ENCODE data around the gene SPDYE6. TPM values are rescaled to one million over a fixed set of nuclear protein-coding genes. Genes with fewer than 3 reads are reported as not detected.
"Not testable (repeated sequence)": the region's sequence is repeated elsewhere in the genome, so short reads cannot be mapped to it uniquely, and the experiment has no call there.

Gene SPDYE6
- total and polyA plus RNA-seq, 4 donors = 0.08 to 0.10 TPM; not detected in 2

- not testable (repeated sequence) for H3K27me3 ChIP-seq (ENCODE audit: control insufficient read depth in 3 of 3, insufficient read depth in 3 of 3, low read length in 2 of 3); H3K9ac ChIP-seq (ENCODE audit: insufficient read depth in 1 of 2, low read length in 2 of 2); DNase-seq; H3K4me1 ChIP-seq (ENCODE audit: control insufficient read depth in 5 of 5, insufficient read depth in 5 of 5, low read length in 5 of 5); H3K9me3 ChIP-seq (ENCODE audit: control insufficient read depth in 4 of 4, insufficient read depth in 3 of 4, low read length in 3 of 4); ATAC-seq (ENCODE audit: insufficient read depth, low FRiP score); H3K36me3 ChIP-seq (ENCODE audit: control insufficient read depth in 4 of 4, insufficient read depth in 4 of 4, low read length in 4 of 4); H3K4me3 ChIP-seq; H3K27ac ChIP-seq (ENCODE audit: low read depth in 1 of 2, low read length in 1 of 2)
- WGBS, 2 donors = 89 to 93% methylated on average over 8 of the region's 8 CpGs
These were observed 25.4 kb downstream of the SPDYE6 start for GRCh38 chr7:102330666-102331460.

GRCh38 chr7:102329366-102329765 is 26.9 kb downstream of the SPDYE6 start:
- H3K36me3 ChIP-seq (ENCODE audit: control insufficient read depth in 4 of 4, insufficient read depth in 4 of 4, low read length in 4 of 4); ATAC-seq (ENCODE audit: insufficient read depth, low FRiP score); H3K4me1 ChIP-seq (ENCODE audit: control insufficient read depth in 5 of 5, insufficient read depth in 5 of 5, low read length in 5 of 5); H3K9ac ChIP-seq (ENCODE audit: insufficient read depth in 1 of 2, low read length in 2 of 2); DNase-seq; H3K4me3 ChIP-seq; H3K9me3 ChIP-seq (ENCODE audit: control insufficient read depth in 4 of 4, insufficient read depth in 3 of 4, low read length in 3 of 4); H3K27me3 ChIP-seq (ENCODE audit: control insufficient read depth in 3 of 3, insufficient read depth in 3 of 3, low read length in 2 of 3): not testable (repeated sequence)
- WGBS, 2 donors = 41 to 69% methylated on average over 7 to 9 of the region's 9 CpGs
- H3K27ac ChIP-seq (ENCODE audit: low read depth in 1 of 2, low read length in 1 of 2) = peak overlapping the region in 1 of 2 donors; percentile 40

GRCh38 chr7:102328863-102329262 is 27.4 kb downstream of the SPDYE6 start:
- not testable (repeated sequence) for H3K9me3 ChIP-seq (ENCODE audit: control insufficient read depth in 4 of 4, insufficient read depth in 3 of 4, low read length in 3 of 4); H3K4me1 ChIP-seq (ENCODE audit: control insufficient read depth in 5 of 5, insufficient read depth in 5 of 5, low read length in 5 of 5); DNase-seq; H3K4me3 ChIP-seq; ATAC-seq (ENCODE audit: insufficient read depth, low FRiP score); H3K36me3 ChIP-seq (ENCODE audit: control insufficient read depth in 4 of 4, insufficient read depth in 4 of 4, low read length in 4 of 4); H3K27ac ChIP-seq (ENCODE audit: low read depth in 1 of 2, low read length in 1 of 2); H3K9ac ChIP-seq (ENCODE audit: insufficient read depth in 1 of 2, low read length in 2 of 2); H3K27me3 ChIP-seq (ENCODE audit: control insufficient read depth in 3 of 3, insufficient read depth in 3 of 3, low read length in 2 of 3)
- WGBS, 2 donors = 54 to 76% methylated on average over 4 of the region's 5 CpGs

- ATAC-seq (ENCODE audit: insufficient read depth, low FRiP score); H3K9me3 ChIP-seq (ENCODE audit: control insufficient read depth in 4 of 4, insufficient read depth in 3 of 4, low read length in 3 of 4): not testable (repeated sequence)
- WGBS, 2 donors = 81 to 88% methylated on average over 6 of the region's 6 CpGs
These were observed 29.1 kb downstream of the SPDYE6 start for GRCh38 chr7:102327183-102327582.

GRCh38 chr7:102326157-102326889 is 29.9 kb downstream of the SPDYE6 start:
- ATAC-seq (ENCODE audit: insufficient read depth, low FRiP score) (no peak), DNase-seq (no peak)
- whole genome bisulfite sequencing, 2 donors = 91 to 94% methylated on average over 11 of the region's 11 CpGs
- Histone ChIP-seq H3K27me3 (ENCODE audit: control insufficient read depth in 3 of 3, insufficient read depth in 3 of 3, low read length in 2 of 3) (no peaks in the 10 kb centered on the region), H3K9me3 (ENCODE audit: control insufficient read depth in 4 of 4, insufficient read depth in 3 of 4, low read length in 3 of 4) (no peaks in the 10 kb centered on the region), H3K27ac (ENCODE audit: low read depth in 1 of 2, low read length in 1 of 2) (no peak overlapping the region), H3K4me3 (no peak overlapping the region), H3K4me1 (ENCODE audit: control insufficient read depth in 5 of 5, insufficient read depth in 5 of 5, low read length in 5 of 5) (peaks cover 0 to 5% (median 0%) of the 10 kb centered on the region in 5 donors), H3K9ac (ENCODE audit: insufficient read depth in 1 of 2, low read length in 2 of 2) (no peak overlapping the region), H3K36me3 (ENCODE audit: control insufficient read depth in 4 of 4, insufficient read depth in 4 of 4, low read length in 4 of 4) (peaks cover 0 to 1% (median 0%) of the 10 kb centered on the region in 4 donors)
- TF ChIP-seq CTCF (IDR thresholded peaks at IDR 0.05; ENCODE audit: control extremely low read depth, extremely low read depth) = no peak

More at GRCh38 chr7:102327183-102327582, 29.1 kb downstream of the SPDYE6 start:
- not testable (repeated sequence) for H3K27me3 ChIP-seq (ENCODE audit: control insufficient read depth in 3 of 3, insufficient read depth in 3 of 3, low read length in 2 of 3); DNase-seq; H3K4me3 ChIP-seq; H3K27ac ChIP-seq (ENCODE audit: low read depth in 1 of 2, low read length in 1 of 2); H3K36me3 ChIP-seq (ENCODE audit: control insufficient read depth in 4 of 4, insufficient read depth in 4 of 4, low read length in 4 of 4); H3K4me1 ChIP-seq (ENCODE audit: control insufficient read depth in 5 of 5, insufficient read depth in 5 of 5, low read length in 5 of 5); H3K9ac ChIP-seq (ENCODE audit: insufficient read depth in 1 of 2, low read length in 2 of 2)

GRCh38 chr7:102325106-102325505 is 31.1 kb downstream of the SPDYE6 start:
- not testable (repeated sequence) for H3K27me3 ChIP-seq (ENCODE audit: control insufficient read depth in 3 of 3, insufficient read depth in 3 of 3, low read length in 2 of 3); H3K36me3 ChIP-seq (ENCODE audit: control insufficient read depth in 4 of 4, insufficient read depth in 4 of 4, low read length in 4 of 4); H3K4me1 ChIP-seq (ENCODE audit: control insufficient read depth in 5 of 5, insufficient read depth in 5 of 5, low read length in 5 of 5); DNase-seq; ATAC-seq (ENCODE audit: insufficient read depth, low FRiP score); H3K27ac ChIP-seq (ENCODE audit: low read depth in 1 of 2, low read length in 1 of 2); H3K9ac ChIP-seq (ENCODE audit: insufficient read depth in 1 of 2, low read length in 2 of 2); H3K9me3 ChIP-seq (ENCODE audit: control insufficient read depth in 4 of 4, insufficient read depth in 3 of 4, low read length in 3 of 4); H3K4me3 ChIP-seq
- WGBS, 2 donors = 93 to 94% methylated on average over 11 of the region's 11 CpGs

Data from lung (tissue), 12 donors.